ENCODE data around the gene SV2C. TPM values are rescaled to one million over a fixed set of nuclear protein-coding genes. Genes with fewer than 3 reads are reported as not detected.
A peak's percentile ranks its signal among the peaks of the same experiment; 100 is the strongest.
"Not testable (repeated sequence)": the region's sequence is repeated elsewhere in the genome, so short reads cannot be mapped to it uniquely, and the experiment has no call there.

The SV2C gene, protein sequence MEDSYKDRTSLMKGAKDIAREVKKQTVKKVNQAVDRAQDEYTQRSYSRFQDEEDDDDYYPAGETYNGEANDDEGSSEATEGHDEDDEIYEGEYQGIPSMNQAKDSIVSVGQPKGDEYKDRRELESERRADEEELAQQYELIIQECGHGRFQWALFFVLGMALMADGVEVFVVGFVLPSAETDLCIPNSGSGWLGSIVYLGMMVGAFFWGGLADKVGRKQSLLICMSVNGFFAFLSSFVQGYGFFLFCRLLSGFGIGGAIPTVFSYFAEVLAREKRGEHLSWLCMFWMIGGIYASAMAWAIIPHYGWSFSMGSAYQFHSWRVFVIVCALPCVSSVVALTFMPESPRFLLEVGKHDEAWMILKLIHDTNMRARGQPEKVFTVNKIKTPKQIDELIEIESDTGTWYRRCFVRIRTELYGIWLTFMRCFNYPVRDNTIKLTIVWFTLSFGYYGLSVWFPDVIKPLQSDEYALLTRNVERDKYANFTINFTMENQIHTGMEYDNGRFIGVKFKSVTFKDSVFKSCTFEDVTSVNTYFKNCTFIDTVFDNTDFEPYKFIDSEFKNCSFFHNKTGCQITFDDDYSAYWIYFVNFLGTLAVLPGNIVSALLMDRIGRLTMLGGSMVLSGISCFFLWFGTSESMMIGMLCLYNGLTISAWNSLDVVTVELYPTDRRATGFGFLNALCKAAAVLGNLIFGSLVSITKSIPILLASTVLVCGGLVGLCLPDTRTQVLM
- 1 to 10 TPM in 1 of 4 donors, under 1 TPM in 3; 0.16 to 2.6 (median 0.30) TPM for total RNA-seq

DNA sequence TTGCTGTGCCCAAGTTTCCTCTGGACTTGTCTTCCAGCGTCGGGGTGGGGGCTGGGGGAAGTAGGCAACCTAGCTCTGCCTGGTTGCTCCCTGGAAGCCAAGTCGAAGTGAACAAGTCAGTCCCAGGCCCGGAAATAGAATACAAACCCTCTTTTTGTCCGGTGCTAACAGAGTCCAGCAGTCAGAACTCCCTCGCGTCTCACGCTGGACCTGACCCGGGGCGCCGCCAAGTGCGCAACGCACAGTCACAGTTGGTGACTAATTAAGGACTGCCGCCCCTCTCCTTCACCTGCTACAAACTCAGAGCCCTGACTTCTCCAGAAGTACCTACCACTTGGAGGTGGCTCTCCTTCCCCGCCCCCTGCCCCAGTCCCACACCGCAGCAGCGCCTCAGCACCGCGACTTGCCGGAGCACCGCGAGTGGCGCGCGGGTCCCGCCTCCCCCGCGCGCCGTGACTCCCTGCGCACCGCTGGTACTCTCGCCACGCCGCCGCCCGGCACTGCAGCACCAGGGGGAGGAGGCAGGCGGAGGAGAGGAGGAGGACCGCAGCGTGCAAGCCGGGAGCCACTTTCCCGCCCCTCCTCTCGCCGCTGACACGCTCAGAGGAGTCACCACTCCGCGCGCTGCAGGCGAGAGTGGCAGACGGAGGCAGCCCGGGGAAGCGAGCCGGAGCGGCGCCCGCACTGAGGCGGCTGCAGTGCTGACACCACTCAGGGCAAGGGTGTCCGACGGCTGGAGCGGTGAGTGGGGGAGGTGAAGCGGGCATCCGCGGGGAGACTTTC, at the start of gene SV2C:
Gene SV2C, plus strand, starts transcription at position 612 of the 783 bp plus-strand sequence. CDS start 48,368 bp downstream, outside the sequence.
- Histone ChIP-seq H3K4me1 (peaks cover 0 to 32% (median 27%) of the 10 kb centered on the region in 4 donors), H3K9me3 (no peaks in the 10 kb centered on the region), H3K27me3 (peaks cover 82% of the 10 kb centered on the region), H3K4me3 (peak within 1 kb of the TSS in 3 of 4 donors; percentile 19 to 46 (median 30)), H3K36me3 (no peaks in the 10 kb centered on the region), H3K27ac (no peak within 1 kb of the TSS)
- 0 to 9% methylated on average over 6 to 41 of the region's 63 CpGs for WGBS, 2 donors (ENCODE audit: low coverage in 1 of 2)
- intact Hi-C loops (cut with DNase I; ENCODE audit: low total_unique reads), result no loop called here
- DNase-seq, result peak; percentile 26
- TF ChIP-seq POLR2AphosphoS5 (IDR thresholded peaks at IDR 0.05) (no peak), EP300 (IDR thresholded peaks at IDR 0.05; ENCODE audit: low read depth) (no peak), POLR2A (IDR thresholded peaks at IDR 0.05) (peak; percentile 19)
- in situ Hi-C loops (cut with MboI; ENCODE audit: low pct_ligation_motif_present in 1 of 4, low pct_unique_long_range_greater_than_20kb in 1 of 4, low sequenced_read_pairs in 3 of 4), result no loop called here

DNA sequence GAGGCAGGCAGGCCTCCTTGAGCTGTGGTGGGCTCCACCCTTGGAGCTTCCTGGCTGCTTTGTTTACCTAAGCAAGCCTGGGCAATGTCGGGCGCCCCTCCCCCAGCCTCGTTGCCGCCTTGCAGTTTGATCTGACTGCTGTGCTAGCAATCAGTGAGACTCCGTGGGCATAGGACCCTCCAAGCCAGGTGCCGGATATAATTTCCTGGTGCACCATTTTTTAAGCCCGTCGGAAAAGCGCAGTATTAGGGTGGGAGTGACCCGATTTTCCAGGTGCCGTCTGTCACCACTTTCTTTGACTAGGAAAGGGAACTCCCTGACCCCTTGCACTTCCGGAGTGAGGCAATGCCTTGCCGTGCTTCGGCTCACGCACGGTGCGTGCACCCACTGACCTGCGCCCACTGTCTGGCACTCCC, 45.4 kb upstream of the SV2C start:
- H3K36me3 ChIP-seq; in situ Hi-C loops (cut with MboI; ENCODE audit: low pct_ligation_motif_present in 1 of 4, low pct_unique_long_range_greater_than_20kb in 1 of 4, low sequenced_read_pairs in 3 of 4); H3K27ac ChIP-seq; H3K9me3 ChIP-seq; intact Hi-C loops (cut with DNase I; ENCODE audit: low total_unique reads); H3K27me3 ChIP-seq: not testable (repeated sequence)
- peak; percentile 28 for DNase-seq
- WGBS, 2 donors (ENCODE audit: low coverage in 1 of 2), result 20% methylated on average over 18 of the region's 18 CpGs; no CpG with 5 or more reads in 1 of the 2 donors
- H3K4me3 ChIP-seq, result peak overlapping the region in 2 of 4 donors; percentile 24 to 41
- peaks cover 0 to 19% (median 1%) of the 10 kb centered on the region in 4 donors for H3K4me1 ChIP-seq

DNA sequence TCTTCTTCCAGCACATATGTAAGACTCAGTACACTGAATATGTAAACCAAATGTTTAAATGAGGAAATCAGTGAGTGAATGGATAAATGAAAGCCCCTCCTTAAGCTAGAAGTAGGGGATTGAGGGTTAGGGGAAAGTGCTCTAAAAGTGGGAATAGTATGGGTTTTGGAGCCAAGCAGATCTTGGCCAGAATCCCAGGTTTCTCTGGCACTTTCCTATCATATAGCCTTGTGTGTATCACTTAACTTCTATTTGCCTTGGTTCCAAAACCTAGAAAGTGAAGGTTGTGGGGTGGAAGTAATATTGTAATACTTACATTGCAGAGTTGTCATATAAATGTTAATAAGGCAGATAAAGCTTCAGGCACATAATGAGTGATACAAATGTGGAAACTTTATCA, 45.0 kb upstream of the SV2C start:
- Histone ChIP-seq H3K27me3 (peaks cover 8% of the 10 kb centered on the region), H3K9me3 (no peaks in the 10 kb centered on the region), H3K4me3 (peak overlapping the region in 1 of 4 donors; percentile 41), H3K36me3 (no peaks in the 10 kb centered on the region), H3K4me1 (peaks cover 0 to 19% (median 1%) of the 10 kb centered on the region in 4 donors), H3K27ac (no peak overlapping the region)
- intact Hi-C loops (cut with DNase I; ENCODE audit: low total_unique reads) (no loop called here), in situ Hi-C loops (cut with MboI; ENCODE audit: low pct_ligation_motif_present in 1 of 4, low pct_unique_long_range_greater_than_20kb in 1 of 4, low sequenced_read_pairs in 3 of 4) (no loop called here)
- no peak for DNase-seq
- no peak for TF ChIP-seq POLR2A (IDR thresholded peaks at IDR 0.05)
- TF ChIP-seq POLR2AphosphoS5 (IDR thresholded peaks at IDR 0.05), result no peak
- TF ChIP-seq EP300 (IDR thresholded peaks at IDR 0.05; ENCODE audit: low read depth), result no peak
- TF ChIP-seq, protein P1, sequence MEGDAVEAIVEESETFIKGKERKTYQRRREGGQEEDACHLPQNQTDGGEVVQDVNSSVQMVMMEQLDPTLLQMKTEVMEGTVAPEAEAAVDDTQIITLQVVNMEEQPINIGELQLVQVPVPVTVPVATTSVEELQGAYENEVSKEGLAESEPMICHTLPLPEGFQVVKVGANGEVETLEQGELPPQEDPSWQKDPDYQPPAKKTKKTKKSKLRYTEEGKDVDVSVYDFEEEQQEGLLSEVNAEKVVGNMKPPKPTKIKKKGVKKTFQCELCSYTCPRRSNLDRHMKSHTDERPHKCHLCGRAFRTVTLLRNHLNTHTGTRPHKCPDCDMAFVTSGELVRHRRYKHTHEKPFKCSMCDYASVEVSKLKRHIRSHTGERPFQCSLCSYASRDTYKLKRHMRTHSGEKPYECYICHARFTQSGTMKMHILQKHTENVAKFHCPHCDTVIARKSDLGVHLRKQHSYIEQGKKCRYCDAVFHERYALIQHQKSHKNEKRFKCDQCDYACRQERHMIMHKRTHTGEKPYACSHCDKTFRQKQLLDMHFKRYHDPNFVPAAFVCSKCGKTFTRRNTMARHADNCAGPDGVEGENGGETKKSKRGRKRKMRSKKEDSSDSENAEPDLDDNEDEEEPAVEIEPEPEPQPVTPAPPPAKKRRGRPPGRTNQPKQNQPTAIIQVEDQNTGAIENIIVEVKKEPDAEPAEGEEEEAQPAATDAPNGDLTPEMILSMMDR (IDR thresholded peaks at IDR 0.05), result no peak

DNA sequence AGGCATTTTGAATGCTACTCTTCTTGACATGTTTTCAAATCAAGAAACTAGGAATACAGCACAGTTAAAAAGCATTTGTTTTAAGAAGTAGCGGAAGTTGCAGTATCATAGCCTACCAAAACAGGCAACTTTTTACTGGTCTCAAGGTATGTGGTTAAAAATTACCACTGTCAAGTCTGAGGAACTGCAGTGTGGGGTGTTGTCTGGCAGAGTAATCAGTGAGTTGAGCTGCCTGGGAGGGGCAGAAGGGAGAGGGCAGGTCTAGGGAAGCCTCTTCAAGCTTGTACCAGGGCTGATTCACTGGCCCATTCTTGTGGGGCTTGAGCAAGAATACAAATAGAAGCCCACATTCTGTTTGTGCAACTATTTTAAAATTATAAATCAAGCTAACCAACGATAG, 42.4 kb upstream of the SV2C start:
- H3K27me3 ChIP-seq, result peaks cover 8% of the 10 kb centered on the region
- 45 to 54% methylated on average over 2 of the region's 2 CpGs for WGBS, 2 donors (ENCODE audit: low coverage in 1 of 2)
- DNase-seq, result peak; percentile 33
- TF ChIP-seq, protein P1 (IDR thresholded peaks at IDR 0.05), result no peak
- no peak for TF ChIP-seq POLR2A (IDR thresholded peaks at IDR 0.05)
- no peak for TF ChIP-seq POLR2AphosphoS5 (IDR thresholded peaks at IDR 0.05)
- TF ChIP-seq EP300 (IDR thresholded peaks at IDR 0.05; ENCODE audit: low read depth), result no peak
- in situ Hi-C loops (cut with MboI; ENCODE audit: low pct_ligation_motif_present in 1 of 4, low pct_unique_long_range_greater_than_20kb in 1 of 4, low sequenced_read_pairs in 3 of 4), result no loop called here
- no peak overlapping the region for H3K27ac ChIP-seq
- H3K9me3 ChIP-seq, result no peaks in the 10 kb centered on the region
- H3K36me3 ChIP-seq, result no peaks in the 10 kb centered on the region
- H3K4me3 ChIP-seq, result no peak overlapping the region
- H3K4me1 ChIP-seq, result peaks cover 0 to 19% (median 1%) of the 10 kb centered on the region in 4 donors
- intact Hi-C loops (cut with DNase I; ENCODE audit: low total_unique reads), result no loop called here
